Measurements from ENCODE around the gene KCNA1.

- TF ChIP-seq CTCF (IDR thresholded peaks at IDR 0.05), result no peak
- TF ChIP-seq POLR2A (IDR thresholded peaks at IDR 0.05), result no peak
Observed at GRCh38 chr12:4947253-4947652, 37.5 kb downstream of the KCNA1 start.

Data from body of pancreas (tissue), 4 donors.